Measurements from ENCODE around the gene RUFY4.

DNA sequence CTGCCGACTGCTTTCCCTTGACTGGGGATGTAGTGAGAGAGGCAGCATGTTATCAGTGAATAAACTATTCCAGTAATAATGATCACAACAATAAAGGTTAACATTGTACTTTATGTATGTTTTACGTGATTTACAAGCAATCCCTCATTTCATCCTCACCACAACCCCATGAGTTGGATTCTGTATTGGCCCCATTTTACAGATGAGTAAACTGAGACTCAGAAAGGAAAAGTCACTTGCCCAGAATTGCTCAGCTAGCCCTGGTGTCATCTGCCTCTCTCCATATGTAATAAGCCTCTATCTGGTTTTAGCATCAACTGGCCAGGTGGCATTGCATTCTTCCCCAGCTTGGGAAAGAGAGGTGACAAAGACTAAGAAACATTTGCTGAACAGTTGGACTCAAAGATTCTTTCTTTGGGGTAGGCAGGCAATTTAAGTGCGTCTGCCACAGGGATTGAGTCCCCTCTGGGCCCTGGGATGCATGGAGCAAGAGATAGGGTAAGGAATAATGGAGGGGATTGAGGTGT is 58.9 kb downstream of the RUFY4 start:
- TF ChIP-seq EZH2 (IDR thresholded peaks at IDR 0.05; ENCODE audit: borderline replicate concordance, low read depth, low read length, severe bottlenecking) (no peak), POLR2A (IDR thresholded peaks at IDR 0.05; ENCODE audit: low read depth, low read length) (no peak)

Data from endothelial cell of umbilical vein (primary cell).